Lung microvascular endothelial cell (primary cell): ENCODE data around the gene ORMDL2. TPM values are rescaled to one million over a fixed set of nuclear protein-coding genes. Genes with fewer than 3 reads are reported as not detected.
"Not testable (repeated sequence)": the region's sequence is repeated elsewhere in the genome, so short reads cannot be mapped to it uniquely, and the experiment has no call there.

Source experiments
- DNase-seq, 2 donors: peaks; one replicate each; pipeline versions ENCODE4 v3.0.0 to v3.0.0-alpha.2; 2010; ENCODE audit warnings: low read depth in 2 of 2
- total RNA-seq: library from RNA; depleted of rRNA; stranded (reverse); fragments of >200 nt; gene quantifications from 2 replicates; pipeline ENCODE4 v1.2.1, GENCODE V29; 2014

ORMDL2 gene
- total RNA-seq, 1 donor from 2014 or later = 30.6 TPM

DNA sequence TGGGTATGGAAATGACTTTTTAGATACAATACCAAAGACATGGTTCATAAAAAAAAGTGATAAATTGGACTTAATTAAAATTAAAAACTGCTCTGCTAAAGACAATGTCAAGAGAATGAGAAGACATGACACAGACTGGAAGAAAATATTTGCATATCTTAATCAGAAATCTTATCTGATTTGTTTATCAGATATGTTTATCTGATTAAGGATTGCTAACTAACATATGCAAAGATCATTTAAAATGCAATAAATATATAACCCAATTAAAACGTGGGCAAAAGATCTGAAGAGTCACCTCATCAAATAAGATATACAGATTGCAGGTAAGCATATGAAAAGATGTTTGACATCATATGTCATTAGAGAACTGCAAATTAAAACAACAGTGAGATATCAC lies 34.9 kb downstream of the ORMDL2 start:
- DNase-seq = no peak

DNA sequence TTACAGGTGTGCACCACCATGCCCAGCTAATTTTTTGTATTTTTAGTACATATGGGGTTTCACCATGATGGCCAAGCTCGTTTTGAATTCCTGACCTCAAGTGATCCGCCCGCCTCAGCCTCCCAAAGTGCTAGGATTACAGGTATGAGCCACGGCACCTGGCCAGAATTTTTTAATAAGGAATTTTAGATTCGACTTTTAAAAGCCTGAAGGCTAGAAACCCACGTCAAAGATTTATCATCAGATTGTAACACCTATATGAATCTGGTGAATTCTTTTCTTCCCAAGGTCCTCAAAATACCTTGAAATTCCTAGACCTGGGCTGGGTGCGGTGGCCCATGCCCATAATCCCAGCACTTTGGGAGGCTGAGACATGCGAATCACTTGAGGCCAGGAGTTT lies 43.6 kb downstream of the ORMDL2 start:
- no peak for DNase-seq

- no peak for DNase-seq
Measured at GRCh38 chr12:55861871-55862270, 44.0 kb downstream of the ORMDL2 start.

DNA sequence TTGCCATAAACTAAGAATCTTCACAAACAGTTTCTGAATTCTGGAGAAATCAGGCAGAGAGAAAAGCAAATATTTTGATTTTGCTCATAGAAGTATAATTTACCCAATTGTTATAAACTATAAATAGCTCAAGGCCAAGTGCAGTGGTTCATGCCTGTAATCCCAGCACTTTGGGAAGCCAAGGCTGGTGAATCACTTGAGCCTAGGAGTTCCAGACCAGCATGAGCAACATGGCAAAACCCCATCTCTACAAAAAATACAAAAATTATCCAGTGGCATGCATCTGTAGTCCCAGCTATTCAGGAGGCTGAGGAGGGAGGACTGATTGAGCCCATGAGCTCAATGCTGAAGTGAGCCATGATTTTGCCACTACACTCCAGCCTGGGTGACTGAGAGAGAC lies 44.4 kb downstream of the ORMDL2 start:
- DNase-seq = no peak

DNA sequence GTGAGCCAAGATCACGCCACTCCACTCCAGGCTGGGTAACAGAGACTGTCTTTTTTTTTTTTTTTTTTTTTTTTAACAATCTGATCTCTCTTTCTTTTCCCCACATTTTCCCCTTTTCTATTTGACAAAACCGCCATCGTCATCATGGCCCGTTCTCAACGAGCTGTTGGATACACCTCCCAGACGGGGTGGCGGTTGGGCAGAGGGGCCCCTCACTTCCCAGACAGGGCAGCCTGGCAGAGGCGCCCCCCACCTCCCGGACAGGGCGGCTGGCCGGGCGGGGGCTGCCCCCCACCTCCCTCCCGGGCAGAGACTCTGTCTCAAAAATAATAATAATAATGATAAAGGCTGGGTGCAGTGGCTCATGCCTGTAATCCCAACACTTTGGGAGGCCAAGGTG lies 45.1 kb downstream of the ORMDL2 start:
- not testable (repeated sequence) for DNase-seq

GRCh38 chr12:55865327-55865726 lies 47.5 kb downstream of the ORMDL2 start:
- no peak for DNase-seq

DNA sequence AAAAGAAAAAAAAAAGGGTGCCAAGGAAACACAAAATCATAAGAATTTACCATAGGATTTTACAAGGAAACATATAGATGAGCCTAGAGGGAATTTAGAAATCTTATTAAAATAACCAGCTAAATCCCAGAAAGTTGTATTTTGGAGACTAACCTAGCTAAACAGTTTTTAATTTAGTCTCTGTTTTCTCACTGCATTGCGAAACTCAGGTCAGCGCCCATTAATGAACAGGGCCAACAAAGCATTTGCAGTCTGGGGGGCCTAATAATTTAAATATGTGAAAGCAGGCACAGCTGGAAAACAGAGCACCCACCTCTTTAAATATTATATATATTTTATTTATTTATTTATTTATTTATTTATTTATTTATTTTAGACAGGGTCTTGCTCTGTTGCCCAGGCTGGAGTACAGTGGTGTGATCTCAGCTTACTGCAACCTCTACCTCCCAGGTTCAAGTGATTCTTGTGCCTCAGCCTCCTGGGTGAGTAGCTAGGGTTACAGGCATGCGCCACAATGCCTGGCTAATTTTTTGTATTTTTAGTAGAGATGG lies 48.7 kb downstream of the ORMDL2 start:
- not testable (repeated sequence) for DNase-seq

Other genes starting within 250 kb of the ORMDL2 start
- gene OR2AP1, start 245.6 kb upstream of the ORMDL2 start, total RNA-seq = not detected in 2 replicates
- gene OR10P1, start 181.1 kb upstream of the ORMDL2 start, total RNA-seq = not detected in 2 replicates
- under 0.01 and 0.20 TPM in 2 replicates for gene ITGA7, start 110.1 kb upstream of the ORMDL2 start, total RNA-seq
- gene BLOC1S1, start 102.0 kb upstream of the ORMDL2 start, total RNA-seq = 57.1 and 65.3 TPM in 2 replicates
- gene RDH5, start 97.6 kb upstream of the ORMDL2 start, total RNA-seq = 0.40 and 0.65 TPM in 2 replicates
- gene CD63, start 89.0 kb upstream of the ORMDL2 start, total RNA-seq = 1,160 and 1,633 TPM in 2 replicates
- gene GDF11, start 74.9 kb upstream of the ORMDL2 start, total RNA-seq = 1.4 and 1.5 TPM in 2 replicates
- 74.0 and 95.0 TPM in 2 replicates for gene SARNP, start 317 bp upstream of the ORMDL2 start, total RNA-seq
- gene DNAJC14, start 11.5 kb downstream of the ORMDL2 start, total RNA-seq = 33.6 and 53.8 TPM in 2 replicates
- gene MMP19, start 24.9 kb downstream of the ORMDL2 start, total RNA-seq = 0.22 and 0.40 TPM in 2 replicates
- gene PYM1, start 109.9 kb downstream of the ORMDL2 start, total RNA-seq = 25.1 and 26.8 TPM in 2 replicates
- 9.5 and 12.9 TPM in 2 replicates for gene DGKA, start 113.1 kb downstream of the ORMDL2 start, total RNA-seq
- gene PMEL, start 148.0 kb downstream of the ORMDL2 start, total RNA-seq = 0.20 and 0.22 TPM in 2 replicates
- gene CDK2, start 148.8 kb downstream of the ORMDL2 start, total RNA-seq = 18.1 and 20.8 TPM in 2 replicates
- 25.3 and 32.5 TPM in 2 replicates for gene RAB5B, start 156.0 kb downstream of the ORMDL2 start, total RNA-seq
- gene SUOX, start 179.2 kb downstream of the ORMDL2 start, total RNA-seq = 8.9 and 10.1 TPM in 2 replicates
- gene IKZF4, start 203.0 kb downstream of the ORMDL2 start, total RNA-seq = 0.20 and 0.22 TPM in 2 replicates
- 99.2 and 124 TPM in 2 replicates for gene RPS26, start 223.9 kb downstream of the ORMDL2 start, total RNA-seq